Esophagus squamous epithelium (tissue), 5 donors: ENCODE results near the gene ALG5. TPM values are rescaled to one million over a fixed set of nuclear protein-coding genes. Genes with fewer than 3 reads are reported as not detected.

Experiments used
- DNase-seq: peaks from one replicate; lab custom pipeline; 2025; lab: John Stamatoyannopoulos, UW
- H3K27ac ChIP-seq, 4 donors: fragments of 200-600 bp; sonication (generic); one replicate each; pipeline ENCODE4 v1.5.1; 2016 to 2019; ENCODE audit warnings: mild to moderate bottlenecking in 1 of 4
- H3K27me3 ChIP-seq, 4 donors: fragments of 200-600 bp; sonication (generic); 1 replicate in 3 of 4; 2 replicates in 1 of 4; pipeline versions ENCODE4 v1.5.1 to v1.6.0; 2017 to 2021; ENCODE audit warnings: antibody characterized with exemption in 1 of 4
- H3K36me3 ChIP-seq, 3 donors: fragments of 200-600 bp; sonication (generic); one replicate each; pipeline ENCODE4 v1.5.1; 2016 to 2019
- H3K4me1 ChIP-seq, 3 donors: fragments of 200-600 bp; sonication (generic); one replicate each; pipeline ENCODE4 v1.5.1; 2017 to 2019
- H3K4me3 ChIP-seq, 4 donors: fragments of 200-600 bp; sonication (generic); 1 replicate in 3 of 4; 2 replicates in 1 of 4; pipeline ENCODE4 v1.5.1; 2016 to 2019; ENCODE audit warnings: mild to moderate bottlenecking in 2 of 4, moderate library complexity in 1 of 4
- H3K9me3 ChIP-seq, 3 donors: fragments of 200-600 bp; sonication (generic); one replicate each; pipeline ENCODE4 v1.5.1; 2016 to 2019
- CTCF ChIP-seq, 6 experiments: fragments of 450-650 bp in 4 of 6; fragments of 200-600 bp in 2 of 6; sonication (generic) in 2 of 6; IDR thresholded peaks; one replicate each; pipeline ENCODE4 v1.5.1; 2016 to 2019; ENCODE audit warnings: antibody characterized with exemption in 6 of 6, mild to moderate bottlenecking in 4 of 6, moderate library complexity in 4 of 6
- POLR2A ChIP-seq, 4 donors: fragments of 450-650 bp; IDR thresholded peaks; one replicate each; pipeline ENCODE4 v1.6.1; 2017; ENCODE audit warnings: antibody characterized with exemption in 4 of 4, mild to moderate bottlenecking in 4 of 4, moderate library complexity in 3 of 4
- WGBS, 2 donors: methylation state at CpG; one replicate each; pipeline ENCODE4 v1.1.5; 2018; 5-methylcytosine and 5-hydroxymethylcytosine counted together
- intact Hi-C: fragments of 100-400 bp; cut with DNase I; formaldehyde crosslinking; loops from one replicate; pipeline ENCODE4 v1.15.0; 2022
- total RNA-seq, 4 donors: library from RNA; depleted of rRNA; stranded (reverse); fragments of >200 nt; gene quantifications; one replicate each; pipeline ENCODE4 v1.1.0, GENCODE V29; 2016
- donor health status: DM: yes; HTN: yes; CAD: no.

The ALG5 gene
- total RNA-seq, 4 donors from 2014 or later, result 15.0 to 43.1 (median 23.3) TPM

GRCh38 chr13:37039896-37040295 is 40.8 kb upstream of the ALG5 start:
- no peak overlapping the region for H3K4me3 ChIP-seq
- DNase-seq, result no peak
- H3K36me3 ChIP-seq, result peaks cover 0 to 100% (median 20%) of the 10 kb centered on the region in 3 donors
- no peak for TF ChIP-seq CTCF (IDR thresholded peaks at IDR 0.05)
- TF ChIP-seq POLR2A (IDR thresholded peaks at IDR 0.05), result no peak
- no peak overlapping the region for H3K27ac ChIP-seq
- no peaks in the 10 kb centered on the region for H3K4me1 ChIP-seq
- H3K9me3 ChIP-seq, result no peaks in the 10 kb centered on the region
- H3K27me3 ChIP-seq, result no peaks in the 10 kb centered on the region
- intact Hi-C loops, result no loop called here

GRCh38 chr13:37037241-37037640 is 38.1 kb upstream of the ALG5 start:
- H3K9me3 ChIP-seq, result no peaks in the 10 kb centered on the region
- 92 to 100% methylated on average over 3 of the region's 3 CpGs for WGBS, 2 donors
- H3K36me3 ChIP-seq, result peaks cover 0 to 100% (median 31%) of the 10 kb centered on the region in 3 donors
- no peaks in the 10 kb centered on the region for H3K27me3 ChIP-seq
- TF ChIP-seq POLR2A (IDR thresholded peaks at IDR 0.05) (no peak), CTCF (IDR thresholded peaks at IDR 0.05) (no peak)
- H3K4me1 ChIP-seq, result no peaks in the 10 kb centered on the region
- no peak overlapping the region for H3K27ac ChIP-seq
- intact Hi-C loops, result no loop called here
- no peak overlapping the region for H3K4me3 ChIP-seq
- DNase-seq, result no peak

GRCh38 chr13:37029617-37030016 is 30.5 kb upstream of the ALG5 start:
- Histone ChIP-seq H3K4me3 (no peak overlapping the region), H3K36me3 (peaks cover 0 to 100% (median 26%) of the 10 kb centered on the region in 3 donors), H3K27ac (no peak overlapping the region), H3K4me1 (no peaks in the 10 kb centered on the region), H3K27me3 (no peaks in the 10 kb centered on the region), H3K9me3 (no peaks in the 10 kb centered on the region)
- intact Hi-C loops, result no loop called here
- 86 to 93% methylated on average over 4 of the region's 4 CpGs for WGBS, 2 donors
- no peak for DNase-seq
- TF ChIP-seq POLR2A (IDR thresholded peaks at IDR 0.05) (no peak), CTCF (IDR thresholded peaks at IDR 0.05) (no peak)

GRCh38 chr13:37027639-37028038 is 28.5 kb upstream of the ALG5 start:
- no peak overlapping the region for H3K4me3 ChIP-seq
- WGBS, 2 donors, result 81 to 83% methylated on average over 2 of the region's 2 CpGs
- no peaks in the 10 kb centered on the region for H3K9me3 ChIP-seq
- H3K27me3 ChIP-seq, result no peaks in the 10 kb centered on the region
- no peak overlapping the region for H3K27ac ChIP-seq
- TF ChIP-seq POLR2A (IDR thresholded peaks at IDR 0.05) (no peak), CTCF (IDR thresholded peaks at IDR 0.05) (no peak)
- DNase-seq, result no peak
- no peaks in the 10 kb centered on the region for H3K4me1 ChIP-seq
- peaks cover 5 to 100% (median 26%) of the 10 kb centered on the region in 3 donors for H3K36me3 ChIP-seq
- intact Hi-C loops, result no loop called here

GRCh38 chr13:37026771-37027170 is 27.6 kb upstream of the ALG5 start:
- Histone ChIP-seq H3K9me3 (no peaks in the 10 kb centered on the region), H3K4me3 (no peak overlapping the region), H3K27me3 (no peaks in the 10 kb centered on the region), H3K27ac (no peak overlapping the region), H3K36me3 (peaks cover 5 to 100% (median 27%) of the 10 kb centered on the region in 3 donors), H3K4me1 (no peaks in the 10 kb centered on the region)
- WGBS, 2 donors, result 88 to 89% methylated on average over 1 of the region's 1 CpG
- intact Hi-C loops, result no loop called here
- no peak for TF ChIP-seq CTCF (IDR thresholded peaks at IDR 0.05)
- no peak for TF ChIP-seq POLR2A (IDR thresholded peaks at IDR 0.05)
- DNase-seq, result no peak
